Muscle layer of duodenum (tissue), 2 donors: ENCODE results near the gene DCC.

Experiments used
- H3K27ac ChIP-seq: one replicate; pipeline ENCODE4 v1.7.0; 2013; ENCODE audit warnings: mild to moderate bottlenecking, low read length
- H3K27me3 ChIP-seq: one replicate; pipeline ENCODE4 v1.7.0; 2013; ENCODE audit warnings: low read depth, mild to moderate bottlenecking, control low read depth, low read length
- H3K36me3 ChIP-seq, 2 donors: one replicate each; pipeline ENCODE4 v1.7.0; 2013; ENCODE audit warnings: low read length in 2 of 2, control low read depth in 1 of 2, mild to moderate bottlenecking in 1 of 2; ENCODE audit not compliant: insufficient read depth in 2 of 2, control insufficient read depth in 1 of 2
- H3K4me1 ChIP-seq, 2 donors: one replicate each; pipeline ENCODE4 v1.7.0; 2013; ENCODE audit warnings: low read length in 2 of 2, mild to moderate bottlenecking in 2 of 2, control low read depth in 1 of 2, moderate library complexity in 1 of 2; ENCODE audit not compliant: insufficient read depth in 2 of 2, control insufficient read depth in 1 of 2
- H3K4me3 ChIP-seq, 2 donors: one replicate each; pipeline ENCODE4 v1.7.0; 2013; ENCODE audit warnings: low read length in 2 of 2, low read depth in 1 of 2, mild to moderate bottlenecking in 1 of 2
- H3K9me3 ChIP-seq, 2 donors: one replicate each; pipeline ENCODE4 v1.7.0; 2013; ENCODE audit warnings: low read length in 2 of 2, control low read depth in 1 of 2, mild to moderate bottlenecking in 1 of 2; ENCODE audit not compliant: control insufficient read depth in 1 of 2
- donor health status: healthy.

The DCC gene

GRCh38 chr18:52567360-52567759 is 227.4 kb downstream of the DCC start:
- no peak overlapping the region for H3K27ac ChIP-seq
- H3K4me1 ChIP-seq: no peaks in the 10 kb centered on the region
- H3K4me3 ChIP-seq: no peak overlapping the region
- H3K27me3 ChIP-seq: no peaks in the 10 kb centered on the region
- no peaks in the 10 kb centered on the region for H3K36me3 ChIP-seq
- no peaks in the 10 kb centered on the region for H3K9me3 ChIP-seq

GRCh38 chr18:52569492-52569891 is 229.5 kb downstream of the DCC start:
- Histone ChIP-seq H3K4me3 (no peak overlapping the region), H3K27ac (no peak overlapping the region), H3K27me3 (no peaks in the 10 kb centered on the region), H3K36me3 (no peaks in the 10 kb centered on the region), H3K4me1 (no peaks in the 10 kb centered on the region), H3K9me3 (no peaks in the 10 kb centered on the region)

- no peaks in the 10 kb centered on the region for H3K9me3 ChIP-seq
- no peak overlapping the region for H3K4me3 ChIP-seq
- no peaks in the 10 kb centered on the region for H3K27me3 ChIP-seq
- no peaks in the 10 kb centered on the region for H3K36me3 ChIP-seq
- no peak overlapping the region for H3K27ac ChIP-seq
- no peaks in the 10 kb centered on the region for H3K4me1 ChIP-seq
Measured at GRCh38 chr18:52570975-52571374, 231.0 kb downstream of the DCC start.

GRCh38 chr18:52572036-52573000 is 232.3 kb downstream of the DCC start:
- Histone ChIP-seq H3K27me3 (no peaks in the 10 kb centered on the region), H3K36me3 (no peaks in the 10 kb centered on the region), H3K9me3 (no peaks in the 10 kb centered on the region), H3K27ac (no peak overlapping the region), H3K4me3 (no peak overlapping the region), H3K4me1 (no peaks in the 10 kb centered on the region)

- Histone ChIP-seq H3K27ac (no peak overlapping the region), H3K36me3 (no peaks in the 10 kb centered on the region)
Measured at GRCh38 chr18:52577795-52578194, 237.8 kb downstream of the DCC start.

GRCh38 chr18:52582061-52582460 is 242.1 kb downstream of the DCC start:
- no peaks in the 10 kb centered on the region for H3K36me3 ChIP-seq
- no peaks in the 10 kb centered on the region for H3K9me3 ChIP-seq
- no peaks in the 10 kb centered on the region for H3K27me3 ChIP-seq
- no peaks in the 10 kb centered on the region for H3K4me1 ChIP-seq
- H3K4me3 ChIP-seq: no peak overlapping the region
- no peak overlapping the region for H3K27ac ChIP-seq

More at GRCh38 chr18:52577795-52578194, 237.8 kb downstream of the DCC start:
- Histone ChIP-seq H3K4me3 (no peak overlapping the region), H3K9me3 (no peaks in the 10 kb centered on the region), H3K4me1 (no peaks in the 10 kb centered on the region), H3K27me3 (no peaks in the 10 kb centered on the region)

- H3K36me3 ChIP-seq: no peaks in the 10 kb centered on the region
- H3K9me3 ChIP-seq: no peaks in the 10 kb centered on the region
- no peak overlapping the region for H3K27ac ChIP-seq
- no peaks in the 10 kb centered on the region for H3K4me1 ChIP-seq
- H3K27me3 ChIP-seq: no peaks in the 10 kb centered on the region
- no peak overlapping the region for H3K4me3 ChIP-seq
Measured at GRCh38 chr18:52582516-52582915, 242.5 kb downstream of the DCC start.

GRCh38 chr18:52588931-52589330 is 248.9 kb downstream of the DCC start:
- no peaks in the 10 kb centered on the region for H3K9me3 ChIP-seq
- H3K27me3 ChIP-seq: no peaks in the 10 kb centered on the region
- H3K4me1 ChIP-seq: no peaks in the 10 kb centered on the region
- no peak overlapping the region for H3K4me3 ChIP-seq
- H3K27ac ChIP-seq: no peak overlapping the region
- no peaks in the 10 kb centered on the region for H3K36me3 ChIP-seq

- Histone ChIP-seq H3K36me3 (no peaks in the 10 kb centered on the region), H3K4me3 (no peak overlapping the region), H3K9me3 (no peaks in the 10 kb centered on the region)
Measured at GRCh38 chr18:52596748-52597435, 256.9 kb downstream of the DCC start.

GRCh38 chr18:52598921-52599320 is 258.9 kb downstream of the DCC start:
- Histone ChIP-seq H3K4me1 (no peaks in the 10 kb centered on the region), H3K4me3 (no peak overlapping the region), H3K9me3 (no peaks in the 10 kb centered on the region), H3K27ac (no peak overlapping the region), H3K36me3 (no peaks in the 10 kb centered on the region), H3K27me3 (no peaks in the 10 kb centered on the region)

More at GRCh38 chr18:52596748-52597435, 256.9 kb downstream of the DCC start:
- Histone ChIP-seq H3K27me3 (no peaks in the 10 kb centered on the region), H3K27ac (no peak overlapping the region), H3K4me1 (no peaks in the 10 kb centered on the region)

GRCh38 chr18:52602820-52603219 is 262.8 kb downstream of the DCC start:
- H3K4me1 ChIP-seq: no peaks in the 10 kb centered on the region
- H3K9me3 ChIP-seq: no peaks in the 10 kb centered on the region
- no peaks in the 10 kb centered on the region for H3K27me3 ChIP-seq
- H3K27ac ChIP-seq: no peak overlapping the region
- H3K4me3 ChIP-seq: no peak overlapping the region
- no peaks in the 10 kb centered on the region for H3K36me3 ChIP-seq
